Keratinocyte (primary cell): ENCODE data around the gene TNFRSF25. TPM values are rescaled to one million over a fixed set of nuclear protein-coding genes. Genes with fewer than 3 reads are reported as not detected.
A peak's percentile ranks its signal among the peaks of the same experiment; 100 is the strongest.

Source experiments
- DNase-seq: peaks from one replicate; pipeline ENCODE4 v3.0.0-alpha.2; 2011; ENCODE audit warnings: low read depth, missing footprints, low spot score
- FAIRE-seq: peaks from 2 replicates; lab custom pipeline; 2011; peaks lifted over from hg19 to GRCh38; lab: Jason Lieb, UNC
- H2AFZ ChIP-seq: 2 replicates; pipeline ENCODE4 v1.6.0; 2012; ENCODE audit warnings: low read length, control low read depth, inconsistent platforms; ENCODE audit not compliant: control insufficient read depth
- H3K27ac ChIP-seq: 2 replicates; pipeline ENCODE4 v1.5.1; 2011; ENCODE audit warnings: low read length; ENCODE audit not compliant: control insufficient read depth, insufficient read depth
- H3K27me3 ChIP-seq: 3 replicates; pipeline ENCODE4 v1.6.0; 2011; ENCODE audit warnings: low read length; ENCODE audit not compliant: control insufficient read depth, insufficient read depth; ENCODE audit errors: extremely low read depth
- H3K36me3 ChIP-seq, 2 experiments: 2 replicates in 1 of 2; 3 replicates in 1 of 2; pipeline ENCODE4 v1.5.1; 2011; ENCODE audit warnings: low read length in 2 of 2, mild to moderate bottlenecking in 1 of 2; ENCODE audit not compliant: control insufficient read depth in 2 of 2, insufficient read depth in 2 of 2; ENCODE audit errors: extremely low read depth in 1 of 2
- H3K4me1 ChIP-seq: 3 replicates; pipeline ENCODE4 v1.5.1; 2011; ENCODE audit warnings: low read length; ENCODE audit not compliant: control insufficient read depth, insufficient read depth; ENCODE audit errors: extremely low read depth
- H3K4me2 ChIP-seq: 3 replicates; pipeline ENCODE4 v1.6.0; 2011; ENCODE audit warnings: low read depth, low read length; ENCODE audit not compliant: control insufficient read depth, insufficient read depth; ENCODE audit errors: extremely low read depth
- H3K4me3 ChIP-seq, 3 experiments: fragments of 200-600 bp in 1 of 3; sonication (generic) in 1 of 3; 2 replicates in 2 of 3; 3 replicates in 1 of 3; pipeline ENCODE4 v1.5.1; 2011 to 2016; ENCODE audit warnings: low read length in 3 of 3, mild to moderate bottlenecking in 3 of 3, control low read depth in 2 of 3, inconsistent platforms in 1 of 3, low read depth in 1 of 3, mixed read lengths in 1 of 3, mixed run types in 1 of 3, moderate library complexity in 1 of 3; ENCODE audit not compliant: control insufficient read depth in 2 of 3, insufficient read depth in 2 of 3; ENCODE audit errors: extremely low read depth in 1 of 3
- H3K79me2 ChIP-seq: 2 replicates; pipeline ENCODE4 v1.6.0; 2012; ENCODE audit warnings: low read length; ENCODE audit not compliant: control insufficient read depth, insufficient read depth
- H3K9ac ChIP-seq: 3 replicates; pipeline ENCODE4 v1.6.0; 2011; ENCODE audit warnings: low read length; ENCODE audit not compliant: control insufficient read depth, insufficient read depth; ENCODE audit errors: extremely low read depth
- H3K9me1 ChIP-seq: 3 replicates; pipeline ENCODE4 v1.6.0; 2011; ENCODE audit warnings: low read length; ENCODE audit not compliant: control insufficient read depth, insufficient read depth; ENCODE audit errors: extremely low read depth
- H3K9me3 ChIP-seq: 2 replicates; pipeline ENCODE4 v1.5.1; 2012; ENCODE audit warnings: low read depth, low read length; ENCODE audit not compliant: control insufficient read depth
- H4K20me1 ChIP-seq: 3 replicates; pipeline ENCODE4 v1.6.0; 2011; ENCODE audit warnings: low read length; ENCODE audit not compliant: control insufficient read depth, insufficient read depth; ENCODE audit errors: extremely low read depth
- EZH2 ChIP-seq: IDR thresholded peaks from one replicate; pipeline ENCODE4 v1.6.1; 2012; ENCODE audit warnings: inconsistent platforms, mild to moderate bottlenecking, low read length, moderate library complexity
- dilution Hi-C: fragments of 300-500 bp; cut with MboI; formaldehyde crosslinking; loops from one replicate; pipeline ENCODE4 v1.7.0; 2020; ENCODE audit warnings: low sequenced_read_pairs; ENCODE audit not compliant: extremely low pct_ligation_motif_present
- polyA plus RNA-seq, 5 experiments: library from polyadenylated mRNA; depleted of rRNA in 3 of 5; stranded (reverse) in 3 of 5; stranded (forward) in 1 of 5; unstranded in 1 of 5; fragments of >200 nt; gene quantifications; 1 replicate in 1 of 5; 2 replicates in 3 of 5; 3 replicates in 1 of 5; pipeline versions ENCODE4 v1.2.1 to v1.2.3, GENCODE V29; 2011 to 2012; ENCODE audit warnings: missing spikeins in 2 of 5, low read depth in 1 of 5, low replicate concordance in 1 of 5
- TF ChIP-seq, protein P1 (sequence below), 3 experiments: IDR thresholded peaks in 1 of 3; conservative IDR thresholded peaks in 1 of 3; optimal IDR thresholded peaks in 1 of 3; 2 replicates in 2 of 3; 3 replicates in 1 of 3; pipeline versions ENCODE3 to v1.5.1; 2011; ENCODE audit warnings: low read length in 3 of 3, mild to moderate bottlenecking in 3 of 3, moderate library complexity in 2 of 3, control low read depth in 1 of 3, inconsistent platforms in 1 of 3; ENCODE audit not compliant: insufficient read depth in 2 of 3; ENCODE audit errors: extremely low read depth in 1 of 3

The TNFRSF25 gene
- polyA plus RNA-seq, 1 donor (not counting 4 experiments of a cell fraction or from before 2014, with no cell fraction given): 12.4 TPM

DNA sequence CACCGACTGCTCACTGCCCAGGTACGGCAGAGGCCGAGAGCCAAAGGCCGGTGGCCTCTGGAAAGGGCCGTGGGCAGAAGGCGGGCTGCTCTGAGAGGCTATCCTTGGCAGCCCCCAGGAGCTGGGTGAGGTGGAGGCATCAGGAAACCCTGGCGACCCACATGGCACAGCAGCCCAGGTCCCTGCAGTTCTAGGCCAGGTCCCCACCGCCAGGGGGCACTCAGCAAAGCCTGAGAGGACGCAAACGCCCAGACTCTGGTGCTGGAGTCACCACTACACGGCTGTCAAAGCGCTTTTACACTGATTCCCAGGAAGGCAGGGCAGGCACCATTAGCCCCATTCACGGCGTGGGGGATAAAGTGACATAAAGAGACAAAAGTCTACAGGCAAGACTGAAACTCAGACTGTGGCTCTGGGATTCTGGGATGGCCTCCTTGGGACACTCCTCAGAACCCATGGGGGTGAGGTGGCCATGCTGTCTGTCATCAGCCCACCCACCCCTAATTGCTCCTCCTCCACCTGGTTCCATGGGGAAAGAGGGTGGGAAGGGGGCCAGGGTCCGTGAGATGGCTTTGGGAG is 20.5 kb upstream of the TNFRSF25 start:
- Histone ChIP-seq H3K4me2 (peak overlapping the region; percentile 83), H3K4me1 (peaks cover 46% of the 10 kb centered on the region)
- peak; percentile 84 for FAIRE-seq

DNA sequence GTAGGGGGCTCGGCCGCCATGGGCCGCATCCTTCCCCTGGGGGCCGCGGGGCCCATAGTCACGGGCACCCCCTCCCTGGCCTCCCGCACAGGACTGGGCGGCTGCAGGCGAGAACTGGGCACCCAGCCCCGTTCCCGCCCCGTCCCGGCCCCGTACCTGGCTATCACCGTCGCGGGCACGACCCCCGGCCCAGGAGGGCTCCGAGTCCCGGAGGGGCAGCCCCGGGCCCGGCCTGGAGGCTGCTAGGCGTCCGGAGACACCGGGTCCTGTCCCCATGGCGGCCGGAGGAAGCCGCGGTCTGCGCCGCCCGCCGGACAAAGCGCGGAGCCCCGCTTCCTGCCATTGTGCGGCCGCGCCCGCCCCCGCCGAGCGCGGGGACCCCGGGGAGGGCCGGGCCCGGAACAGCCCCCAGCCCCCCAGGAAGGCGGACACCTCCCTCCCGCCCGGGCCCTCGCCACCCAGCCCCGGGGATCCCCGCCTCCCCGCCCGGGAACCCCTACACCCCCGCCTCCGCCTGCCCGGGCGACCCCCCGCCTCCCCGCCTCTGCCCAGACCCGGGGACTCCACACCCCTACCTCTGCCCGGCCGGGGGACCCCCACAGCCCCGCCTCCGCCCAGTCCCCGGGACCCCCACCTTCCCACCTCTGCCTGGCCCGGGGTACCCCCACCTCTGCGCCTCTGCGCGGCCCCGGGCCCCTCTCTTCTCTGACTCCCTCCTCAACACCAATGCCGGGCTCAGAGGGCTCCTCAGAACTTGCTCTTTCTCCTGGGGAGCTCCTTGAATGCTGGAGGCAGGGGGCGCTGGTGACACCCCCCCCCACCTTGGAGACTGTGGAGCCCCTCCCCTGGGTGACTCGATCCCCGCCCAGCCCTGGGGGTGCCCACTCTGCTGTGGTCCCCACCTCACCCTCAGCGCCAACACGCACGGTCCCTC is 19.5 kb upstream of the TNFRSF25 start:
- Histone ChIP-seq H3K4me3 (peak overlapping the region; percentile 44 to 69 (median 67)), H3K79me2 (peaks cover 30% of the 10 kb centered on the region), H3K27me3 (no peaks in the 10 kb centered on the region), H2AFZ (no peak overlapping the region), H3K4me2 (peak overlapping the region; percentile 83), H3K27ac (peak overlapping the region; percentile 66), H3K4me1 (peaks cover 42% of the 10 kb centered on the region), H3K9me3 (no peaks in the 10 kb centered on the region), H3K9me1 (no peaks in the 10 kb centered on the region), H3K36me3 (peaks cover 5 to 29% of the 10 kb centered on the region in 2 experiments), H4K20me1 (no peaks in the 10 kb centered on the region), H3K9ac (peak overlapping the region; percentile 75)
- no peak for TF ChIP-seq EZH2
- TF ChIP-seq, protein P1, sequence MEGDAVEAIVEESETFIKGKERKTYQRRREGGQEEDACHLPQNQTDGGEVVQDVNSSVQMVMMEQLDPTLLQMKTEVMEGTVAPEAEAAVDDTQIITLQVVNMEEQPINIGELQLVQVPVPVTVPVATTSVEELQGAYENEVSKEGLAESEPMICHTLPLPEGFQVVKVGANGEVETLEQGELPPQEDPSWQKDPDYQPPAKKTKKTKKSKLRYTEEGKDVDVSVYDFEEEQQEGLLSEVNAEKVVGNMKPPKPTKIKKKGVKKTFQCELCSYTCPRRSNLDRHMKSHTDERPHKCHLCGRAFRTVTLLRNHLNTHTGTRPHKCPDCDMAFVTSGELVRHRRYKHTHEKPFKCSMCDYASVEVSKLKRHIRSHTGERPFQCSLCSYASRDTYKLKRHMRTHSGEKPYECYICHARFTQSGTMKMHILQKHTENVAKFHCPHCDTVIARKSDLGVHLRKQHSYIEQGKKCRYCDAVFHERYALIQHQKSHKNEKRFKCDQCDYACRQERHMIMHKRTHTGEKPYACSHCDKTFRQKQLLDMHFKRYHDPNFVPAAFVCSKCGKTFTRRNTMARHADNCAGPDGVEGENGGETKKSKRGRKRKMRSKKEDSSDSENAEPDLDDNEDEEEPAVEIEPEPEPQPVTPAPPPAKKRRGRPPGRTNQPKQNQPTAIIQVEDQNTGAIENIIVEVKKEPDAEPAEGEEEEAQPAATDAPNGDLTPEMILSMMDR (optimal IDR thresholded peaks at IDR 0.05 in 1 of 3, IDR thresholded peaks at IDR 0.05 in 1 of 3, conservative IDR thresholded peaks at IDR 0.05 in 1 of 3; ENCODE audit: extremely low read depth in 1 of 3, insufficient read depth in 2 of 3, low read length in 3 of 3): no peak
- dilution Hi-C loops: no loop called here
- FAIRE-seq: no peak
- no peak for DNase-seq

More for the DNA sequence above, 20.5 kb upstream of the TNFRSF25 start:
- Histone ChIP-seq H3K9ac (peak overlapping the region; percentile 75), H3K27ac (peak overlapping the region; percentile 66), H3K36me3 (peaks cover 4 to 29% of the 10 kb centered on the region in 2 experiments), H3K79me2 (peaks cover 30% of the 10 kb centered on the region), H3K9me3 (no peaks in the 10 kb centered on the region), H3K27me3 (no peaks in the 10 kb centered on the region), H2AFZ (no peak overlapping the region), H3K4me3 (peak overlapping the region; percentile 44 to 69 (median 67)), H3K9me1 (no peaks in the 10 kb centered on the region), H4K20me1 (no peaks in the 10 kb centered on the region)
- TF ChIP-seq, protein P1 (optimal IDR thresholded peaks at IDR 0.05 in 1 of 3, IDR thresholded peaks at IDR 0.05 in 1 of 3, conservative IDR thresholded peaks at IDR 0.05 in 1 of 3; ENCODE audit: extremely low read depth in 1 of 3, insufficient read depth in 2 of 3, low read length in 3 of 3): peak in 2 of 3 experiments; percentile 92 to 95
- no peak for TF ChIP-seq EZH2
- DNase-seq: no peak
- dilution Hi-C loops: no loop called here
